ENCODE data around the gene CFAP141.

Gene CFAP141

DNA sequence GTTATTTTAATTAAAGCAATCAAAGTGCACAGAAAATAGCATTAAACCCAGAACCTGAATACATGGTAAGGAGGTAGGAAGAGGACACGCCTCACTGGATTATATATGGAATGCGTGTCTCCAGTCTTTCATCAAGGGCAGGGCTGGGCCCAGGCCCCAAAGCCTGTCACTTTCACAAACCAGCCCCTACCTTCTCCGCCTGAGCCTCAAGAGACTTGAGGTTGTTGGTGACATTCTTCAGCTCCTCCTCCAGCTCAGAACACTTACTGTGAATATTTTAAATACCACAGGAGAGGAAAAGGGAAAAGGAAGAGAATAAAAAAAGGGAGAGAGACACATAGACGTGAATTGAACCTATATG, 34.9 kb downstream of the CFAP141 start:
- Histone ChIP-seq H4K20me1 (ENCODE audit: control insufficient read depth, insufficient read depth, low read depth, low read length) (peaks cover 5% of the 10 kb centered on the region; the same call in 1 of the 2 replicates), H3K27me3 (ENCODE audit: control insufficient read depth, low read length) (no peaks in the 10 kb centered on the region), H3K9me2 (replicated peaks; ENCODE audit: control insufficient read depth, low read length) (no peaks in the 10 kb centered on the region), H3K4me2 (ENCODE audit: low read length) (no peak overlapping the region), H3K4me3 (ENCODE audit: low read length) (no peak overlapping the region), H3F3A (ENCODE audit: control insufficient read depth, insufficient read depth) (no peaks in the 10 kb centered on the region), H3K27ac (ENCODE audit: low read depth, low read length) (no peak overlapping the region), H3K9me3 (ENCODE audit: control insufficient read depth, insufficient read depth, low read length) (no peaks in the 10 kb centered on the region), H3K4me1 (ENCODE audit: control insufficient read depth, low read length) (peaks cover under 1% of the 10 kb centered on the region), H3K79me2 (ENCODE audit: control insufficient read depth, low read length) (peaks cover 38% of the 10 kb centered on the region), H3K36me3 (ENCODE audit: control insufficient read depth, low read length) (peaks cover 91% of the 10 kb centered on the region)
- TF ChIP-seq EZH2phosphoT487 (IDR thresholded peaks at IDR 0.05; ENCODE audit: borderline replicate concordance, low read length): no peak
- TF ChIP-seq, protein P1, sequence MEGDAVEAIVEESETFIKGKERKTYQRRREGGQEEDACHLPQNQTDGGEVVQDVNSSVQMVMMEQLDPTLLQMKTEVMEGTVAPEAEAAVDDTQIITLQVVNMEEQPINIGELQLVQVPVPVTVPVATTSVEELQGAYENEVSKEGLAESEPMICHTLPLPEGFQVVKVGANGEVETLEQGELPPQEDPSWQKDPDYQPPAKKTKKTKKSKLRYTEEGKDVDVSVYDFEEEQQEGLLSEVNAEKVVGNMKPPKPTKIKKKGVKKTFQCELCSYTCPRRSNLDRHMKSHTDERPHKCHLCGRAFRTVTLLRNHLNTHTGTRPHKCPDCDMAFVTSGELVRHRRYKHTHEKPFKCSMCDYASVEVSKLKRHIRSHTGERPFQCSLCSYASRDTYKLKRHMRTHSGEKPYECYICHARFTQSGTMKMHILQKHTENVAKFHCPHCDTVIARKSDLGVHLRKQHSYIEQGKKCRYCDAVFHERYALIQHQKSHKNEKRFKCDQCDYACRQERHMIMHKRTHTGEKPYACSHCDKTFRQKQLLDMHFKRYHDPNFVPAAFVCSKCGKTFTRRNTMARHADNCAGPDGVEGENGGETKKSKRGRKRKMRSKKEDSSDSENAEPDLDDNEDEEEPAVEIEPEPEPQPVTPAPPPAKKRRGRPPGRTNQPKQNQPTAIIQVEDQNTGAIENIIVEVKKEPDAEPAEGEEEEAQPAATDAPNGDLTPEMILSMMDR (IDR thresholded peaks at IDR 0.05; ENCODE audit: low read depth, low read length, poor library complexity, severe bottlenecking): no peak

DNA sequence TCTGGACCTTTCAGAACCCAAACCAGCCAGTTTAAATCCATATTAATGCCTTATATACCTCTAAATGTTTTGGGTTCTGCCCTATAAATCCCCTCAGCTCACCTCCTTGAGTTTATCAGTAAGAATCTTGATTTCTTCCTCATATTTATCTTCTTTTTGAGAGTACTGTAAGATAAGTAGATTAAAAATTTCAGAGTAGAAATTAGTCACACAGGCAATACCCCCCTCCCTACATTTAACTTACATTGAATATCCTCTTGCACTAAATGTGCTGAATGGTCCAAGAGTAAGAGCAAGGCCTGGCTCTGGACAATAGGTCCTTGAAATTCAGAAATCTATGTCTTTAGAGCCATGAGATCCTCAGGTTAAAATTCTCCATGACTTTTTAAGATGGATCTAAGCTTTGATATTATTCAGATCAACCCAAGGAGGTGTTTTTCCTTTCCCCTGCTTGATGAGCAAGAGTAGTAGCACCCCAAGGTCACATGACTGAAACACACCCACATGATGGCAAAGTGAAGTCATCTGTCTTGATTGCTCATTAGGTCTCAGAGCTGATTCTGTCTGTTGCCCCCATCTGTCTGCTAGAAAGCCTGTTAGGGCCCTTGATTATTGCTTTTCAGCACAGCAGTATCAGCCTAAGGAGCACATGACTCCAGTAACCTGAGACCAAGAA, 35.4 kb downstream of the CFAP141 start:
- H3K27ac ChIP-seq (ENCODE audit: low read depth, low read length): no peak overlapping the region
- peaks cover 3% of the 10 kb centered on the region; the same call in 1 of the 2 replicates for H4K20me1 ChIP-seq (ENCODE audit: control insufficient read depth, insufficient read depth, low read depth, low read length)
- H3K27me3 ChIP-seq (ENCODE audit: control insufficient read depth, low read length): no peaks in the 10 kb centered on the region
- H3K9me2 ChIP-seq (replicated peaks; ENCODE audit: control insufficient read depth, low read length): no peaks in the 10 kb centered on the region
- no peak overlapping the region for H3K4me2 ChIP-seq (ENCODE audit: low read length)
- no peak overlapping the region for H3K4me3 ChIP-seq (ENCODE audit: low read length)
- peaks cover 33% of the 10 kb centered on the region for H3K79me2 ChIP-seq (ENCODE audit: control insufficient read depth, low read length)
- no peak for TF ChIP-seq EZH2phosphoT487 (IDR thresholded peaks at IDR 0.05; ENCODE audit: borderline replicate concordance, low read length)
- TF ChIP-seq, protein P1 (IDR thresholded peaks at IDR 0.05; ENCODE audit: low read depth, low read length, poor library complexity, severe bottlenecking): no peak
- peaks cover 91% of the 10 kb centered on the region for H3K36me3 ChIP-seq (ENCODE audit: control insufficient read depth, low read length)
- no peaks in the 10 kb centered on the region for H3F3A ChIP-seq (ENCODE audit: control insufficient read depth, insufficient read depth)
- H3K9me3 ChIP-seq (ENCODE audit: control insufficient read depth, insufficient read depth, low read length): no peaks in the 10 kb centered on the region
- H3K4me1 ChIP-seq (ENCODE audit: control insufficient read depth, low read length): no peaks in the 10 kb centered on the region

DNA sequence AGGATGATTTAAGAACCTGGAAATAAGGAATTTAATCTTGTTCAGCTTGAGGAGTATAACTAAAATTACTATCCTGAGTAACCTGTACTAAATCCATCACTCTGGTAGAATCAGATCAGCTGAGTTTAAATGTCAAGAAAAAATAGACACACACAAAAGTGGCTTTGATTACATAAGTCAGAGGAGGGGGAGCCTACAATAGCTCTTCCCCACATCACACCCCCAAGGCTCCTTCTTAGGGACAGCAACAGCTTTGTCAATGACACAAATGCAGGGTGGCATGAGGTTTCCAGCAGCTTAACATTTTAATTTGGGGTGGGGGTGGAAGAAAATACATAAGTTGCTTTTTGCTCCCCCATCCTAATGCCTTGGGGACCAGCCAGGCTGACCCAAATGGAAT, 38.7 kb downstream of the CFAP141 start:
- no peak overlapping the region for H3K4me2 ChIP-seq (ENCODE audit: low read length)
- peaks cover 99% of the 10 kb centered on the region for H3K36me3 ChIP-seq (ENCODE audit: control insufficient read depth, low read length)

More for the DNA sequence above, 38.7 kb downstream of the CFAP141 start:
- Histone ChIP-seq H3F3A (ENCODE audit: control insufficient read depth, insufficient read depth) (no peaks in the 10 kb centered on the region), H3K9me3 (ENCODE audit: control insufficient read depth, insufficient read depth, low read length) (no peaks in the 10 kb centered on the region), H3K27me3 (ENCODE audit: control insufficient read depth, low read length) (no peaks in the 10 kb centered on the region), H3K4me3 (ENCODE audit: low read length) (no peak overlapping the region), H4K20me1 (ENCODE audit: control insufficient read depth, insufficient read depth, low read depth, low read length) (no peaks in the 10 kb centered on the region), H3K27ac (ENCODE audit: low read depth, low read length) (no peak overlapping the region), H3K9me2 (replicated peaks; ENCODE audit: control insufficient read depth, low read length) (no peaks in the 10 kb centered on the region), H3K79me2 (ENCODE audit: control insufficient read depth, low read length) (peaks cover 23% of the 10 kb centered on the region), H3K4me1 (ENCODE audit: control insufficient read depth, low read length) (no peaks in the 10 kb centered on the region)
- no peak for TF ChIP-seq EZH2phosphoT487 (IDR thresholded peaks at IDR 0.05; ENCODE audit: borderline replicate concordance, low read length)
- TF ChIP-seq, protein P1 (IDR thresholded peaks at IDR 0.05; ENCODE audit: low read depth, low read length, poor library complexity, severe bottlenecking): no peak
